DOHH2 (cell line): Measurements from ENCODE around the gene PCSK5.

Experiments used
- EZH2phosphoT487 ChIP-seq: fragments of 200-600 bp; sonication (generic); IDR thresholded peaks from 2 replicates; pipeline ENCODE4 v1.6.1; 2017; ENCODE audit warnings: borderline replicate concordance, mild to moderate bottlenecking, antibody characterized with exemption, low read length, moderate library complexity, mixed read lengths
- TF ChIP-seq, protein P1 (sequence below): fragments of 200-600 bp; sonication (generic); IDR thresholded peaks from one replicate; pipeline ENCODE4 v1.5.1; 2014; ENCODE audit warnings: antibody characterized with exemption, mild to moderate bottlenecking, low read depth, low read length; ENCODE audit not compliant: poor library complexity, severe bottlenecking

DNA sequence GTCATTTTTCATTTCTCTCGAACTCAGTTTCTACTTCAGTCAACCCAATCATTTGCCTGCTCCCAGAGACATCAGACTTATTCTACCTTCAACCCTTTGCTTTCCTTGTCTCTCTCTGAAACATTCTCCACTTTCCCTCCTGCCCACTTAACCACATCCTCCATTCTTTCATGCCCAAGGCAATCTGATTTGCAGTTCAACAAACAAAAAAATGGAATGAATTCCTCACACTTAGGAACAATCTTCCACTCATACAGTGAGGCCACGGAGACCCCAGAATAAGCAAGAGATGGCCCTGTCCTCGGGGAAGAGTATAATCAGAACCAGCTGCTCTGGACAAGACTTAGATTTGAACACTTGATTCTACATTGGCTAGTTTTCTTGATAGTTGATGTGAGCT lies 323.3 kb downstream of the PCSK5 start:
- TF ChIP-seq, protein P1, sequence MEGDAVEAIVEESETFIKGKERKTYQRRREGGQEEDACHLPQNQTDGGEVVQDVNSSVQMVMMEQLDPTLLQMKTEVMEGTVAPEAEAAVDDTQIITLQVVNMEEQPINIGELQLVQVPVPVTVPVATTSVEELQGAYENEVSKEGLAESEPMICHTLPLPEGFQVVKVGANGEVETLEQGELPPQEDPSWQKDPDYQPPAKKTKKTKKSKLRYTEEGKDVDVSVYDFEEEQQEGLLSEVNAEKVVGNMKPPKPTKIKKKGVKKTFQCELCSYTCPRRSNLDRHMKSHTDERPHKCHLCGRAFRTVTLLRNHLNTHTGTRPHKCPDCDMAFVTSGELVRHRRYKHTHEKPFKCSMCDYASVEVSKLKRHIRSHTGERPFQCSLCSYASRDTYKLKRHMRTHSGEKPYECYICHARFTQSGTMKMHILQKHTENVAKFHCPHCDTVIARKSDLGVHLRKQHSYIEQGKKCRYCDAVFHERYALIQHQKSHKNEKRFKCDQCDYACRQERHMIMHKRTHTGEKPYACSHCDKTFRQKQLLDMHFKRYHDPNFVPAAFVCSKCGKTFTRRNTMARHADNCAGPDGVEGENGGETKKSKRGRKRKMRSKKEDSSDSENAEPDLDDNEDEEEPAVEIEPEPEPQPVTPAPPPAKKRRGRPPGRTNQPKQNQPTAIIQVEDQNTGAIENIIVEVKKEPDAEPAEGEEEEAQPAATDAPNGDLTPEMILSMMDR, result no peak
- TF ChIP-seq EZH2phosphoT487, result no peak
